Thyroid gland (tissue), 4 donors: ENCODE results near the gene SYNC. TPM values are rescaled to one million over a fixed set of nuclear protein-coding genes. Genes with fewer than 3 reads are reported as not detected.

Experiments used
- DNase-seq, 2 donors: peaks; one replicate each; pipeline ENCODE4 v3.0.0-alpha.2; 2019
- H3K27ac ChIP-seq, 3 donors: fragments of 200-600 bp; sonication (generic); 1 replicate in 2 of 3; 2 replicates in 1 of 3; pipeline ENCODE4 v1.5.1; 2016 to 2019; ENCODE audit warnings: mild to moderate bottlenecking in 1 of 3, moderate library complexity in 1 of 3
- H3K27me3 ChIP-seq: fragments of 200-600 bp; sonication (generic); one replicate; pipeline ENCODE4 v1.5.1; 2019
- H3K36me3 ChIP-seq, 2 donors: fragments of 200-600 bp; sonication (generic); one replicate each; pipeline ENCODE4 v1.5.1; 2016 to 2019
- H3K4me1 ChIP-seq, 2 donors: fragments of 200-600 bp; sonication (generic); one replicate each; pipeline ENCODE4 v1.5.1; 2017 to 2019
- H3K4me3 ChIP-seq, 3 donors: fragments of 200-600 bp; sonication (generic); replicated peaks in 1 of 3; 1 replicate in 2 of 3; 2 replicates in 1 of 3; pipeline ENCODE4 v1.5.1; 2016; ENCODE audit warnings: mild to moderate bottlenecking in 1 of 3
- H3K9me3 ChIP-seq: fragments of 200-600 bp; sonication (generic); one replicate; pipeline ENCODE4 v1.5.1; 2017
- POLR2A ChIP-seq, 2 donors: fragments of 450-650 bp; IDR thresholded peaks; one replicate each; pipeline ENCODE4 v1.6.1; 2017; ENCODE audit warnings: antibody characterized with exemption in 2 of 2, mild to moderate bottlenecking in 2 of 2, moderate library complexity in 1 of 2
- WGBS, 2 donors: methylation state at CpG; one replicate each; pipeline ENCODE4 v1.1.5; 2017; 5-methylcytosine and 5-hydroxymethylcytosine counted together
- intact Hi-C: fragments of 100-400 bp; cut with DNase I; formaldehyde crosslinking; loops from one replicate; pipeline ENCODE4 v1.15.1; 2023
- total RNA-seq, 4 donors: library from RNA; depleted of rRNA; stranded (reverse); fragments of >200 nt; gene quantifications; one replicate each; pipeline ENCODE4 v1.2.3, GENCODE V29; 2016
- TF ChIP-seq, protein P1 (sequence below), 6 experiments: fragments of 200-600 bp in 3 of 6; fragments of 450-650 bp in 3 of 6; sonication (generic) in 3 of 6; IDR thresholded peaks; one replicate each; pipeline ENCODE4 v1.5.1; 2016 to 2019; ENCODE audit warnings: antibody characterized with exemption in 6 of 6, mild to moderate bottlenecking in 2 of 6, inconsistent platforms in 1 of 6, moderate library complexity in 1 of 6

SYNC gene
- total RNA-seq, 4 donors from 2014 or later, result 7.3 to 13.7 (median 7.7) TPM

DNA sequence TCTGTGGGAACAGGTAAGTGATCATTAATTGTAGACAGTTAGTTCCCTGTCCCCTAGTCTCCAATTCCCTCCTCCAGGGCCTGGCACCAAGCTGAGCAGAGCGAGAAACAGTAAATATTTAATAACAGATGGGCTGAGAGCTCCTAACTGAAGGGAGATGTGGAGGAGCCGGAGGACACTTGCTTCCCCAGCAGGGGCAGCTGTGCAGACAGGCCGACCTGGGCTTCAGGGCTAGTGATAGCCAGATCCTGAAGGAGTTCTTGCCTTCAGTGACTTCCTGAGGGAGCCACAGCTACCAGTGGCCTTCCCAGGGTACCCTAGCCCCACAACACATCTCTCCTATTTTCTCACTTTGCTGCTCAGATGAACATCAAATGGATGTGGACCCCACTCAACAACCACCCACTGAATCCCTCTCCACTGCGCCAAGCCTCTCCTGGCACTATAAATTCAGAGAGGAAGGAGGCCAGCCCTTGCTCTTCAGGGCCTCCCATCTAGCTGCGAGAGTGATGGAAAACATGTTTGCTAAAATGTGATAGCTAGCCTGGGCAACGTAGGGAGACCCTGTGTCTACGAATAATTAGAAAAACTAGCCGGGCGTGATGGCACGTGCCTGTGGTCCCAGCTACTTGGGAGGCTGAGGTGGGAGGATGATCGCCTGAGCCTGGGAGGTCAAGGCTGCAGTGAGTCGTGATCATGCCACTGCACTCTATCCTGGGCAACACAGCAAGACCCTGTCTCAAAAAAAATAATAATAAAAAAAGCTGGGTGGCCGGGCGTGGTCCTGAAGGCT, 26.9 kb upstream of the SYNC start:
- H3K27ac ChIP-seq, result no peak overlapping the region
- no peaks in the 10 kb centered on the region for H3K36me3 ChIP-seq
- TF ChIP-seq, protein P1, sequence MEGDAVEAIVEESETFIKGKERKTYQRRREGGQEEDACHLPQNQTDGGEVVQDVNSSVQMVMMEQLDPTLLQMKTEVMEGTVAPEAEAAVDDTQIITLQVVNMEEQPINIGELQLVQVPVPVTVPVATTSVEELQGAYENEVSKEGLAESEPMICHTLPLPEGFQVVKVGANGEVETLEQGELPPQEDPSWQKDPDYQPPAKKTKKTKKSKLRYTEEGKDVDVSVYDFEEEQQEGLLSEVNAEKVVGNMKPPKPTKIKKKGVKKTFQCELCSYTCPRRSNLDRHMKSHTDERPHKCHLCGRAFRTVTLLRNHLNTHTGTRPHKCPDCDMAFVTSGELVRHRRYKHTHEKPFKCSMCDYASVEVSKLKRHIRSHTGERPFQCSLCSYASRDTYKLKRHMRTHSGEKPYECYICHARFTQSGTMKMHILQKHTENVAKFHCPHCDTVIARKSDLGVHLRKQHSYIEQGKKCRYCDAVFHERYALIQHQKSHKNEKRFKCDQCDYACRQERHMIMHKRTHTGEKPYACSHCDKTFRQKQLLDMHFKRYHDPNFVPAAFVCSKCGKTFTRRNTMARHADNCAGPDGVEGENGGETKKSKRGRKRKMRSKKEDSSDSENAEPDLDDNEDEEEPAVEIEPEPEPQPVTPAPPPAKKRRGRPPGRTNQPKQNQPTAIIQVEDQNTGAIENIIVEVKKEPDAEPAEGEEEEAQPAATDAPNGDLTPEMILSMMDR (IDR thresholded peaks at IDR 0.05), result no peak
- no peak for TF ChIP-seq POLR2A (IDR thresholded peaks at IDR 0.05)
- no peak for DNase-seq
- no peak overlapping the region for H3K4me3 ChIP-seq
- no peaks in the 10 kb centered on the region for H3K9me3 ChIP-seq
- intact Hi-C loops, result no loop called here
- H3K4me1 ChIP-seq, result peaks cover 0 to 12% of the 10 kb centered on the region in 2 donors
- H3K27me3 ChIP-seq, result no peaks in the 10 kb centered on the region
- 81 to 87% methylated on average over 14 of the region's 14 CpGs for WGBS, 2 donors

DNA sequence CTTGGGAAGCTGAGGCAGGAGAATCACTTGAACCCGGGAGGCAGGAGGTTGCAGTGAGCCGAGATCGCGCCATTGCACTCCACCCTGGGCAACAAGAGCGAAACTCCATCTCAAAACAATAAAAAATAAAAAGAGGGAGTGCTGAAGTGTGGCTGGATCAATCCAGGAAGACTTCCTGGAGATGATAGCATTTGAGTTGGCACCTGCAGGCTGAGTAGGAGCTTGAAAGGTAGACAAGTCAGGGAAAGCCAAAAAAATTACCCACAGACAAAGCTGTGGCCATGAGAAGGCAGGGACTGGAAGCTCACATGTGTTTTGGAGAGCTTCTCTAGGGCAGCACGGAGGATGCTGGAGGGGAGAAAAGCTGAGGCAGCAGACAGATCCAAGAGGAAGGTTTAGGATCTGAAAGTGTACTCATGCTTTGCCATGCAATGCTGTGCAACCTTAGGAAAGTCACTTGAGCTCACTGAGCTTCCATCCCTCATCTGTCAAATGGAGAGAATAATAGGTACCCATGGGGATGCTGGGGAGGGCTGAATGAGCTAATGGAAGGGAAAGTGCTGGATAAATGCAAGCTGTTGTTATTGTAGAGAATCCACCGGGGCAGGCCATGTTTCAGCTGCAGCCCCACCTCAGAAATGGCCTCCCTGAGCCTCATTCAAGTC, 26.0 kb upstream of the SYNC start:
- DNase-seq, result no peak
- intact Hi-C loops, result no loop called here
- 78 to 87% methylated on average over 7 of the region's 7 CpGs for WGBS, 2 donors

DNA sequence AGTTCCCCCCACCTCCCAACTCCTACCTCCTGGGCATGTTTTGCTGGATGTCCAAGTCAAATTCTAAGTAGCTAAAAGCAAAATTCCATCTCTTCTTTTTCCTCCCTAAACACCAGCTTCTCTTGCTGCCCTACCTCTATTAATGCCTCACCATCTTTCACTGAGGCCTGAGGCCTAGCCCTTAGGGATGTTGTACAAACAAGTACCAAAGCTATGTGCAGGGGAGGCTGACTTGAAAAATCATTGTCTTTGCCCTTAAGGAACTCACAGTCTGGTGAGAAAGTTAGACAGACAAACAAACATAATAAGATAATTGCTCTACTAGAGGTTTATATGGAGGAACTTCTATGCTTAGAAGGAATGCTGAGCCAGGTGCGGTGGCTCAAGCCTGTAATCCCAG, 25.3 kb upstream of the SYNC start:
- Histone ChIP-seq H3K4me3 (no peak overlapping the region), H3K27ac (no peak overlapping the region), H3K4me1 (peaks cover 0 to 13% of the 10 kb centered on the region in 2 donors), H3K27me3 (no peaks in the 10 kb centered on the region), H3K9me3 (no peaks in the 10 kb centered on the region), H3K36me3 (no peaks in the 10 kb centered on the region)
- DNase-seq, result no peak
- intact Hi-C loops, result no loop called here
- 96 to 100% methylated on average over 1 of the region's 1 CpG for WGBS, 2 donors
- no peak for TF ChIP-seq POLR2A (IDR thresholded peaks at IDR 0.05)
- TF ChIP-seq, protein P1 (IDR thresholded peaks at IDR 0.05), result no peak

More for the DNA sequence above, 26.0 kb upstream of the SYNC start:
- Histone ChIP-seq H3K4me1 (peaks cover 0 to 13% of the 10 kb centered on the region in 2 donors), H3K4me3 (no peak overlapping the region), H3K27me3 (no peaks in the 10 kb centered on the region), H3K27ac (no peak overlapping the region), H3K36me3 (no peaks in the 10 kb centered on the region), H3K9me3 (no peaks in the 10 kb centered on the region)
- no peak for TF ChIP-seq POLR2A (IDR thresholded peaks at IDR 0.05)
- TF ChIP-seq, protein P1 (IDR thresholded peaks at IDR 0.05), result no peak

DNA sequence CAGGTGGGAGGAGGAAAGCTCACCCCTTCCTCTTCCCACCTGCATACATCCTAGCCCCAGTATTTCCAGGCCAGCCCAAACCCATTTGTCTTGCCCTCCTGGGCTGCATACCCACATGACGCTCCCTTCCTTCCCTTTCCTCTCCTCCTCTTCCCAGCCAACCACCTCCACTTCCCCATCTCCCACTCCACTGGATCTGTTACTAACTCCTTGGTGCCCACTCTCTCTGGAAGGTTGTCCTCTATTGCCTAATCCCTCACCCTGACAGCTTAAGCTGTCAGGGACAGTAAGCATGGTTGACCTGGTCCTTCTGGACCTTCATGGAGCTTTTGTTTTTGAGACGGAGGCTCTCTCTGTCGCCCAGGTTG, 23.0 kb upstream of the SYNC start:
- Histone ChIP-seq H3K36me3 (no peaks in the 10 kb centered on the region), H3K4me3 (no peak overlapping the region), H3K4me1 (peaks cover 0 to 13% of the 10 kb centered on the region in 2 donors), H3K9me3 (no peaks in the 10 kb centered on the region), H3K27me3 (no peaks in the 10 kb centered on the region), H3K27ac (peak overlapping the region in 1 of 3 donors; percentile 13)
- TF ChIP-seq, protein P1 (IDR thresholded peaks at IDR 0.05), result no peak
- TF ChIP-seq POLR2A (IDR thresholded peaks at IDR 0.05), result no peak
- WGBS, 2 donors, result 88 to 92% methylated on average over 3 of the region's 3 CpGs
- no peak for DNase-seq
- intact Hi-C loops, result no loop called here
